IMR-90 (cell line): ENCODE results near the gene RDH12. TPM values are rescaled to one million over a fixed set of nuclear protein-coding genes. Genes with fewer than 3 reads are reported as not detected.
A peak's percentile ranks its signal among the peaks of the same experiment; 100 is the strongest.

ENCODE experiments used
- ATAC-seq: fragments of 200-7000 bp; cut with Tn5 transposase; 2 replicates; pipeline ENCODE4 v1.9.1; 2020; ENCODE audit warnings: low read depth, mild to moderate bottlenecking, moderate library complexity
- BruUV-seq: library from RNA; stranded (reverse); fragments of 400-500 nt; replicated peaks from 2 replicates; lab custom pipeline; 2021; lab: Mats Ljungman, UMichigan
- CTCF ChIA-PET: fragments of 300-600 bp; formaldehyde crosslinking; extraction: SDS; loops from one replicate; lab custom pipeline; 2021; ENCODE audit warnings: antibody characterized with exemption; lab: Yijun Ruan, JAX
- POLR2A ChIA-PET: fragments of 300-600 bp; sonication (Branson Sonifier 250); formaldehyde crosslinking; loops from one replicate; lab custom pipeline; 2022; ENCODE audit warnings: antibody characterized with exemption; ENCODE audit not compliant: unreplicated experiment; lab: Charles Lee
- DNase-seq: peaks from one replicate; pipeline ENCODE4 v3.0.0; 2013
- H2AFZ ChIP-seq: replicated peaks from 2 replicates; pipeline ENCODE3; 2013; ENCODE audit warnings: low read length, mild to moderate bottlenecking; ENCODE audit not compliant: poor library complexity
- H2AK5ac ChIP-seq: 2 replicates; pipeline ENCODE4 v1.6.1; 2013; ENCODE audit warnings: low read depth, low read length, inconsistent platforms
- H2AK9ac ChIP-seq: replicated peaks from 2 replicates; pipeline ENCODE3; 2013; ENCODE audit warnings: mild to moderate bottlenecking, low read depth, low read length, moderate library complexity; ENCODE audit not compliant: poor library complexity
- H2BK120ac ChIP-seq: 2 replicates; pipeline ENCODE4 v1.6.1; 2013; ENCODE audit warnings: low read depth, low read length, inconsistent platforms
- H2BK15ac ChIP-seq: 3 replicates; pipeline ENCODE4 v1.6.1; 2013; ENCODE audit warnings: low read depth, low read length, inconsistent platforms
- H2BK20ac ChIP-seq: 2 replicates; pipeline ENCODE4 v1.6.1; 2013; ENCODE audit warnings: low read depth, mild to moderate bottlenecking, inconsistent platforms, low read length, moderate library complexity
- H2BK5ac ChIP-seq: 2 replicates; pipeline ENCODE4 v1.6.1; 2013; ENCODE audit warnings: mild to moderate bottlenecking, low read depth, low read length, inconsistent platforms; ENCODE audit not compliant: poor library complexity, severe bottlenecking
- H3K14ac ChIP-seq: replicated peaks from 2 replicates; pipeline ENCODE4 v1.6.1; 2013; ENCODE audit warnings: low read depth, low read length, inconsistent platforms
- H3K18ac ChIP-seq: 2 replicates; pipeline ENCODE4 v1.6.1; 2013; ENCODE audit warnings: low read depth, low read length, control low read depth
- H3K23ac ChIP-seq: 2 replicates; pipeline ENCODE4 v1.6.1; 2013; ENCODE audit warnings: low read depth, low read length, inconsistent platforms
- H3K27ac ChIP-seq: 2 replicates; pipeline ENCODE4 v1.5.1; 2013; ENCODE audit warnings: mild to moderate bottlenecking, control low read depth, low read length; ENCODE audit not compliant: insufficient read depth
- H3K27me3 ChIP-seq: 2 replicates; pipeline ENCODE4 v1.6.1; 2013; ENCODE audit warnings: low read length; ENCODE audit not compliant: control insufficient read depth, insufficient read depth
- H3K36me3 ChIP-seq: 2 replicates; pipeline ENCODE4 v1.6.1; 2013; ENCODE audit warnings: low read length, mixed read lengths; ENCODE audit not compliant: control insufficient read depth, insufficient read depth
- H3K4ac ChIP-seq: 2 replicates; pipeline ENCODE4 v1.6.1; 2013; ENCODE audit warnings: low read depth, low read length, inconsistent platforms
- H3K4me1 ChIP-seq: 2 replicates; pipeline ENCODE4 v1.6.1; 2013; ENCODE audit warnings: low read length, mixed read lengths; ENCODE audit not compliant: control insufficient read depth, insufficient read depth
- H3K4me2 ChIP-seq: 2 replicates; pipeline ENCODE4 v1.6.1; 2013; ENCODE audit warnings: low read depth, mild to moderate bottlenecking, control low read depth, low read length, moderate library complexity
- H3K4me3 ChIP-seq: 2 replicates; pipeline ENCODE4 v1.5.1; 2013; ENCODE audit warnings: low read depth, mild to moderate bottlenecking, control low read depth, low read length, moderate library complexity; ENCODE audit not compliant: insufficient read depth
- H3K56ac ChIP-seq: 2 replicates; pipeline ENCODE4 v1.6.1; 2013; ENCODE audit warnings: low read length, inconsistent platforms; ENCODE audit not compliant: insufficient read depth; ENCODE audit errors: extremely low read depth
- H3K79me1 ChIP-seq, 2 experiments: 2 replicates each; pipeline ENCODE4 v1.6.1; 2013; ENCODE audit warnings: low read length in 2 of 2, inconsistent platforms in 1 of 2, low read depth in 1 of 2
- H3K9ac ChIP-seq: 2 replicates; pipeline ENCODE4 v1.6.1; 2013; ENCODE audit warnings: low read depth, low read length, control low read depth
- H3K9me1 ChIP-seq: 2 replicates; pipeline ENCODE4 v1.6.1; 2013; ENCODE audit warnings: low read length, inconsistent platforms; ENCODE audit not compliant: insufficient read depth
- H3K9me3 ChIP-seq: 2 replicates; pipeline ENCODE4 v1.6.1; 2013; ENCODE audit warnings: low read length; ENCODE audit not compliant: control insufficient read depth, insufficient read depth
- H4K20me1 ChIP-seq: 2 replicates; pipeline ENCODE4 v1.6.1; 2013; ENCODE audit warnings: low read length, inconsistent platforms; ENCODE audit not compliant: insufficient read depth
- H4K5ac ChIP-seq: 2 replicates; pipeline ENCODE4 v1.6.1; 2013; ENCODE audit warnings: mild to moderate bottlenecking, low read depth, low read length, control low read depth
- H4K8ac ChIP-seq, 2 experiments: 2 replicates each; pipeline ENCODE4 v1.6.1; 2013; ENCODE audit warnings: low read depth in 2 of 2, low read length in 2 of 2, control low read depth in 1 of 2, inconsistent platforms in 1 of 2
- H4K91ac ChIP-seq: 2 replicates; pipeline ENCODE4 v1.6.1; 2013; ENCODE audit warnings: low read depth, low read length, inconsistent platforms; ENCODE audit not compliant: insufficient read depth
- CEBPB ChIP-seq: IDR thresholded peaks from 2 replicates; pipeline ENCODE4 v1.6.1; 2012; ENCODE audit warnings: low read depth, low read length, improper control_type of control experiment
- FOS ChIP-seq: fragments of 150-350 bp; IDR thresholded peaks from 2 replicates; pipeline ENCODE4 v1.6.1; 2016; ENCODE audit warnings: low read depth, low read length
- MXI1 ChIP-seq: IDR thresholded peaks from 2 replicates; pipeline ENCODE4 v1.6.1; 2012; ENCODE audit warnings: low read depth, mild to moderate bottlenecking, low read length, moderate library complexity, borderline replicate concordance
- POLR2A ChIP-seq: IDR thresholded peaks from 2 replicates; pipeline ENCODE4 v1.6.1; 2012; ENCODE audit warnings: mild to moderate bottlenecking, low read depth, low read length
- RFX5 ChIP-seq: IDR thresholded peaks from 2 replicates; pipeline ENCODE4 v1.8.0; 2012; ENCODE audit warnings: low read depth, mild to moderate bottlenecking, low read length, moderate library complexity
- WGBS, 2 experiments: methylation state at CpG; one replicate each; pipeline versions ENCODE4 v1.1.5 to v1.1.7; 2013; ENCODE audit warnings: missing lambda C conversion rate in 2 of 2; ENCODE audit not compliant: insufficient read length in 1 of 2; ENCODE audit errors: extremely low coverage in 2 of 2; 5-methylcytosine and 5-hydroxymethylcytosine counted together
- dilution Hi-C: fragments of 300-500 bp; cut with HindIII; formaldehyde crosslinking; loops from one replicate; pipeline ENCODE4 v1.14.3; 2018; ENCODE audit warnings: low sequenced_read_pairs; ENCODE audit not compliant: unreplicated experiment
- in situ Hi-C: fragments of 300-500 bp; cut with MboI; formaldehyde crosslinking; loops from 3 replicates; pipeline ENCODE4 v1.14.3; 2019; ENCODE audit warnings: low sequenced_read_pairs, inconsistent platforms, mixed read lengths
- intact Hi-C: fragments of 100-400 bp; cut with micrococcal nuclease; formaldehyde crosslinking; loops from 2 replicates; pipeline ENCODE4 v1.10.0; 2022
- polyA plus RNA-seq, 3 experiments: library from polyadenylated mRNA; depleted of rRNA; stranded (reverse); fragments of >200 nt; gene quantifications; 2 replicates each; pipeline ENCODE4 v1.2.3, GENCODE V29; 2012; ENCODE audit warnings: low replicate concordance in 1 of 3
- total RNA-seq: library from RNA; depleted of rRNA; stranded (reverse); fragments of >200 nt; gene quantifications from 2 replicates; pipeline ENCODE4 v1.2.3, GENCODE V29; 2012

Gene RDH12
- total and polyA plus RNA-seq, 2 of the 4 experiments (the other 2 are of a cell fraction), result not detected

DNA sequence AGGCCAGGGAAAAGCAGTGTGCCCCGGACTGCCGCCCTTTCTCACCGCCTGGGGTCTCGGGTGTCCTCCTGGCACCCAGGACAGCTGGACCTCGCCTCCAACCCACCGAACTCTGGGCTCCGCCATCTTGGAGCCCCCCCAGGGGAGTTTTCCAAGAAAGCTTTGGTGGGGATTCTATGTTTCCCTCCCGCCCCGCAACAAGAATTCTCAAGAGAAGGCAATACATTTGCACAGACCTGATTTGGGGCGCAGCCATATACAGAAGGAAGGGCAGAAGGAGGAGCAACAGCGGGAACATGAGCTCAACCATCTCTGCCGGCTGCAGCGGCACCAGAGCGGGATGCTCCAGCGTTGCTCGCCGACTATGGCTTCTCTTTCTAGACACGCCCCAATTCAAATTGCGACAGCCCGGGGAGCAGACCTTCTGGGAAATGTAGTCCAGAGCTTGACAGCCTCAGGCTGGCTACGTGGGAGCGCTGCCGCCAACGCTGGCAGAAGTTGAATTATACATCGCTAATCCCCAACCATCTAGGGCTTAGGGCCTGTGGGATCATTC lies 6.2 kb upstream of the RDH12 start, which contains the start of gene RDH11:
Gene RDH11, minus strand, starts transcription at position 371 of the 556 bp plus-strand sequence. Its CDS starts 61 bp downstream, at position 310.
- in situ Hi-C loops (no loop called here), dilution Hi-C loops (no loop called here), intact Hi-C loops (no loop called here)
- H3K27me3 ChIP-seq, result no peaks in the 10 kb centered on the region
- H3K4ac ChIP-seq, result peak within 1 kb of the TSS; percentile 86
- H2AK9ac ChIP-seq, result peak within 1 kb of the TSS; percentile 80
- peak within 1 kb of the TSS; percentile 75 for H3K4me3 ChIP-seq
- H3K4me2 ChIP-seq, result peak within 1 kb of the TSS; percentile 76
- H3K14ac ChIP-seq, result peak within 1 kb of the TSS; percentile 81
- no peak within 1 kb of the TSS for H2BK15ac ChIP-seq
- H2AK5ac ChIP-seq, result peak within 1 kb of the TSS; percentile 84
- BruUV-seq, result no TSS peak
- peaks cover 4% of the 10 kb centered on the region for H3K4me1 ChIP-seq
- DNase-seq (peak; percentile 89), ATAC-seq (peak; percentile 94)
- peak; percentile 82 for TF ChIP-seq MXI1
- TF ChIP-seq CEBPB, result peak; percentile 99
- TF ChIP-seq RFX5, result no peak
- TF ChIP-seq FOS, result no peak
- TF ChIP-seq POLR2A, result peak; percentile 92
- peak within 1 kb of the TSS; percentile 61 for H3K9ac ChIP-seq
- peak within 1 kb of the TSS; percentile 48; the same call in 1 of the 2 replicates for H3K56ac ChIP-seq
- POLR2A ChIA-PET, result no interaction called here
- peaks cover 16% of the 10 kb centered on the region; the same call in 1 of the 2 replicates for H4K20me1 ChIP-seq
- H2BK120ac ChIP-seq, result peak within 1 kb of the TSS; percentile 33
- H3K27ac ChIP-seq, result peak within 1 kb of the TSS; percentile 31
- H2AFZ ChIP-seq, result peak within 1 kb of the TSS; percentile 90
- peaks cover 7% of the 10 kb centered on the region for H3K9me1 ChIP-seq
- H4K8ac ChIP-seq, result peak within 1 kb of the TSS; percentile 10 to 66; a peak in 3 of 4 replicates
- no peaks in the 10 kb centered on the region for H3K9me3 ChIP-seq
- H2BK5ac ChIP-seq, result peak within 1 kb of the TSS; percentile 55
- H3K18ac ChIP-seq, result no peak within 1 kb of the TSS
- peak within 1 kb of the TSS; percentile 84 for H3K23ac ChIP-seq
- CTCF ChIA-PET, result interaction anchor here (1.0 kb wide), 1 partner anchor 9 kb away, joined by 7 read pairs; no protein-coding TSS in a partner anchor
- H4K91ac ChIP-seq, result peak within 1 kb of the TSS; percentile 59
- H2BK20ac ChIP-seq, result no peak within 1 kb of the TSS; the same call in 1 of the 2 replicates
- peaks cover 24 to 42% of the 10 kb centered on the region in 2 experiments for H3K79me1 ChIP-seq
- WGBS, 2 experiments, result 0% methylated on average over 9 of the region's 25 CpGs; no CpG with 5 or more reads in 1 of the 2 experiments
- H3K36me3 ChIP-seq, result peaks cover 13% of the 10 kb centered on the region
- H4K5ac ChIP-seq, result no peak within 1 kb of the TSS
